GM06990 (cell line): ENCODE measurements around the gene PHF23.
A peak's percentile ranks its signal among the peaks of the same experiment; 100 is the strongest.

ENCODE experiments used
- DNase-seq: peaks from one replicate; pipeline ENCODE4 v3.0.0-alpha.2; 2011; ENCODE audit not compliant: insufficient read length; ENCODE audit errors: extremely low read depth
- H3K27me3 ChIP-seq: replicated peaks from 2 replicates; pipeline ENCODE4 v1.6.0; 2011; ENCODE audit warnings: low read length; ENCODE audit not compliant: control insufficient read depth, insufficient read depth
- H3K36me3 ChIP-seq: 2 replicates; pipeline ENCODE4 v1.5.1; 2011; ENCODE audit warnings: low read length; ENCODE audit not compliant: control insufficient read depth, insufficient read depth
- H3K4me3 ChIP-seq: replicated peaks from 2 replicates; pipeline ENCODE4 v1.5.1; 2011; ENCODE audit warnings: low read depth, mild to moderate bottlenecking, control low read depth, low read length
- CTCF ChIP-seq: IDR thresholded peaks from 2 replicates; pipeline ENCODE4 v1.5.1; 2011; ENCODE audit warnings: low read length, control low read depth, mild to moderate bottlenecking, inconsistent platforms; ENCODE audit not compliant: insufficient read depth, poor library complexity, severe bottlenecking

PHF23 gene

GRCh38 chr17:7239091-7240027, at the start of gene PHF23:
PHF23 (minus strand) TSS chr17:7239457; CDS start chr17:7239279, 178 bp downstream.
- no peak for TF ChIP-seq CTCF
- Histone ChIP-seq H3K36me3 (peaks cover 19% of the 10 kb centered on the region), H3K27me3 (no peaks in the 10 kb centered on the region), H3K4me3 (peak within 1 kb of the TSS; percentile 97)
- DNase-seq: peak; percentile 100

GRCh38 chr17:7285679-7286078, 46.4 kb upstream of the PHF23 start:
- no peaks in the 10 kb centered on the region; the same call in 1 of the 2 replicates for H3K27me3 ChIP-seq
- no peaks in the 10 kb centered on the region for H3K36me3 ChIP-seq
- TF ChIP-seq CTCF: no peak
- DNase-seq: no peak
- no peak overlapping the region for H3K4me3 ChIP-seq

- no peak for DNase-seq
- Histone ChIP-seq H3K36me3 (no peaks in the 10 kb centered on the region), H3K27me3 (no peaks in the 10 kb centered on the region; the same call in 1 of the 2 replicates), H3K4me3 (no peak overlapping the region)
- TF ChIP-seq CTCF: no peak
These were observed 45.7 kb upstream of the PHF23 start for GRCh38 chr17:7284911-7285310.

- no peaks in the 10 kb centered on the region; the same call in 1 of the 2 replicates for H3K27me3 ChIP-seq
- TF ChIP-seq CTCF: no peak
- H3K36me3 ChIP-seq: no peaks in the 10 kb centered on the region
- DNase-seq: no peak
- H3K4me3 ChIP-seq: no peak overlapping the region
These were observed 44.4 kb upstream of the PHF23 start for GRCh38 chr17:7283471-7284216.

GRCh38 chr17:7282752-7283321, 43.6 kb upstream of the PHF23 start:
- H3K4me3 ChIP-seq: no peak overlapping the region
- no peak for DNase-seq
- no peaks in the 10 kb centered on the region for H3K27me3 ChIP-seq
- TF ChIP-seq CTCF: peak; percentile 11
- no peaks in the 10 kb centered on the region for H3K36me3 ChIP-seq
